NCI-H128 (cell line): ENCODE measurements around the gene SPAG17.

Source experiments
- DNase-seq: peaks from one replicate; lab custom pipeline; 2025; ENCODE audit not compliant: unreplicated experiment; lab: John Stamatoyannopoulos, UW

Gene SPAG17

GRCh38 chr1:118169016-118169415, 16.0 kb downstream of the SPAG17 start:
- no peak for DNase-seq

GRCh38 chr1:118160806-118161205, 24.2 kb downstream of the SPAG17 start:
- DNase-seq = no peak

GRCh38 chr1:118159569-118159968, 25.5 kb downstream of the SPAG17 start:
- DNase-seq = no peak

- no peak for DNase-seq
These were observed 26.1 kb downstream of the SPAG17 start for GRCh38 chr1:118158924-118159323.

- DNase-seq = no peak
These were observed 27.5 kb downstream of the SPAG17 start for GRCh38 chr1:118157506-118157905.

- no peak for DNase-seq
These were observed 29.9 kb downstream of the SPAG17 start for GRCh38 chr1:118155106-118155505.

GRCh38 chr1:118154220-118154619, 30.8 kb downstream of the SPAG17 start:
- DNase-seq = no peak

GRCh38 chr1:118151312-118151937, 33.6 kb downstream of the SPAG17 start:
- DNase-seq = no peak

GRCh38 chr1:118149799-118150198, 35.2 kb downstream of the SPAG17 start:
- no peak for DNase-seq

GRCh38 chr1:118148034-118148433, 37.0 kb downstream of the SPAG17 start:
- no peak for DNase-seq

GRCh38 chr1:118147522-118147921, 37.5 kb downstream of the SPAG17 start:
- DNase-seq = no peak

- no peak for DNase-seq
These were observed 39.3 kb downstream of the SPAG17 start for GRCh38 chr1:118145721-118146120.

- no peak for DNase-seq
These were observed 40.3 kb downstream of the SPAG17 start for GRCh38 chr1:118144684-118145083.

- DNase-seq = no peak
These were observed 41.2 kb downstream of the SPAG17 start for GRCh38 chr1:118143831-118144230.

- no peak for DNase-seq
These were observed 41.9 kb downstream of the SPAG17 start for GRCh38 chr1:118143121-118143520.

GRCh38 chr1:118142546-118142945, 42.5 kb downstream of the SPAG17 start:
- DNase-seq = no peak

GRCh38 chr1:118137900-118138299, 47.1 kb downstream of the SPAG17 start:
- DNase-seq = no peak

GRCh38 chr1:118136187-118136941, 48.7 kb downstream of the SPAG17 start:
- DNase-seq = no peak

GRCh38 chr1:118132000-118132399, 53.0 kb downstream of the SPAG17 start:
- DNase-seq = no peak

- no peak for DNase-seq
These were observed 56.3 kb downstream of the SPAG17 start for GRCh38 chr1:118128761-118129160.

GRCh38 chr1:118124064-118124463, 61.0 kb downstream of the SPAG17 start:
- DNase-seq = no peak

GRCh38 chr1:118123116-118123839, 61.8 kb downstream of the SPAG17 start:
- no peak for DNase-seq
